Measurements from ENCODE around the gene DNMT3B. TPM values are rescaled to one million over a fixed set of nuclear protein-coding genes. Genes with fewer than 3 reads are reported as not detected.

The DNMT3B gene
- total RNA-seq, 4 donors from 2014 or later, result 0.20 to 0.39 (median 0.30) TPM

GRCh38 chr20:32804022-32804715 is 42.0 kb downstream of the DNMT3B start:
- TF ChIP-seq POLR2A (IDR thresholded peaks at IDR 0.05), result no peak
- TF ChIP-seq CTCF (IDR thresholded peaks at IDR 0.05 in 4 of 5, conservative IDR thresholded peaks at IDR 0.05 in 1 of 5), result no peak
- ATAC-seq (no peak), DNase-seq (no peak)
- no peaks in the 10 kb centered on the region for H3K27me3 ChIP-seq
- in situ Hi-C loops (cut with MboI; ENCODE audit: low sequenced_read_pairs in 4 of 4) (no loop called here), intact Hi-C loops (cut with DNase I; ENCODE audit: low total_unique reads) (no loop called here)
- no peak overlapping the region for H3K27ac ChIP-seq
- H3K4me1 ChIP-seq, result no peaks in the 10 kb centered on the region
- no peaks in the 10 kb centered on the region for H3K36me3 ChIP-seq
- H3K9me3 ChIP-seq, result no peaks in the 10 kb centered on the region
- no peak overlapping the region for H3K4me3 ChIP-seq

GRCh38 chr20:32804817-32805216 is 42.6 kb downstream of the DNMT3B start:
- in situ Hi-C loops (cut with MboI; ENCODE audit: low sequenced_read_pairs in 4 of 4) (no loop called here), intact Hi-C loops (cut with DNase I; ENCODE audit: low total_unique reads) (no loop called here)
- no peak for DNase-seq
- no peaks in the 10 kb centered on the region for H3K9me3 ChIP-seq
- TF ChIP-seq POLR2A (IDR thresholded peaks at IDR 0.05), result no peak
- no peak for TF ChIP-seq CTCF (IDR thresholded peaks at IDR 0.05 in 4 of 5, conservative IDR thresholded peaks at IDR 0.05 in 1 of 5)
- no peaks in the 10 kb centered on the region for H3K36me3 ChIP-seq
- H3K4me1 ChIP-seq, result no peaks in the 10 kb centered on the region
- no peak overlapping the region for H3K4me3 ChIP-seq
- H3K27ac ChIP-seq, result no peak overlapping the region
- H3K27me3 ChIP-seq, result no peaks in the 10 kb centered on the region
- ATAC-seq, result no peak

GRCh38 chr20:32805721-32806120 is 43.5 kb downstream of the DNMT3B start:
- TF ChIP-seq POLR2A (IDR thresholded peaks at IDR 0.05) (no peak), CTCF (IDR thresholded peaks at IDR 0.05 in 4 of 5, conservative IDR thresholded peaks at IDR 0.05 in 1 of 5) (no peak)
- Histone ChIP-seq H3K27ac (no peak overlapping the region), H3K9me3 (no peaks in the 10 kb centered on the region), H3K4me3 (no peak overlapping the region), H3K27me3 (no peaks in the 10 kb centered on the region), H3K4me1 (no peaks in the 10 kb centered on the region), H3K36me3 (no peaks in the 10 kb centered on the region)
- no peak for DNase-seq
- ATAC-seq, result no peak
- in situ Hi-C loops (cut with MboI; ENCODE audit: low sequenced_read_pairs in 4 of 4) (no loop called here), intact Hi-C loops (cut with DNase I; ENCODE audit: low total_unique reads) (no loop called here)

GRCh38 chr20:32806356-32806755 is 44.2 kb downstream of the DNMT3B start:
- DNase-seq (no peak), ATAC-seq (no peak)
- Histone ChIP-seq H3K4me1 (no peaks in the 10 kb centered on the region), H3K9me3 (no peaks in the 10 kb centered on the region), H3K4me3 (no peak overlapping the region), H3K36me3 (no peaks in the 10 kb centered on the region), H3K27me3 (no peaks in the 10 kb centered on the region), H3K27ac (no peak overlapping the region)
- in situ Hi-C loops (cut with MboI; ENCODE audit: low sequenced_read_pairs in 4 of 4), result no loop called here
- intact Hi-C loops (cut with DNase I; ENCODE audit: low total_unique reads), result no loop called here
- no peak for TF ChIP-seq POLR2A (IDR thresholded peaks at IDR 0.05)

DNA sequence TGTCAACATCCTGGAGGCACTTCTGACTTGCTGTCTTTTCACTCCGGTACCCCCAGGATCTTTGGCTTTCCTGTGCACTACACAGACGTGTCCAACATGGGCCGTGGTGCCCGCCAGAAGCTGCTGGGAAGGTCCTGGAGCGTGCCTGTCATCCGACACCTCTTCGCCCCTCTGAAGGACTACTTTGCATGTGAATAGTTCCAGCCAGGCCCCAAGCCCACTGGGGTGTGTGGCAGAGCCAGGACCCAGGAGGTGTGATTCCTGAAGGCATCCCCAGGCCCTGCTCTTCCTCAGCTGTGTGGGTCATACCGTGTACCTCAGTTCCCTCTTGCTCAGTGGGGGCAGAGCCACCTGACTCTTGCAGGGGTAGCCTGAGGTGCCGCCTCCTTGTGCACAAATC is 45.5 kb downstream of the DNMT3B start:
- Histone ChIP-seq H3K9me3 (no peaks in the 10 kb centered on the region), H3K27ac (no peak overlapping the region), H3K27me3 (no peaks in the 10 kb centered on the region), H3K4me1 (no peaks in the 10 kb centered on the region), H3K36me3 (no peaks in the 10 kb centered on the region), H3K4me3 (no peak overlapping the region)
- no peak for TF ChIP-seq POLR2A (IDR thresholded peaks at IDR 0.05)
- no peak for TF ChIP-seq CTCF (IDR thresholded peaks at IDR 0.05 in 4 of 5, conservative IDR thresholded peaks at IDR 0.05 in 1 of 5)
- no peak for ATAC-seq
- no peak for DNase-seq
- intact Hi-C loops (cut with DNase I; ENCODE audit: low total_unique reads), result no loop called here
- in situ Hi-C loops (cut with MboI; ENCODE audit: low sequenced_read_pairs in 4 of 4), result no loop called here

Measured in gastrocnemius medialis (tissue), 4 donors.